Left colon (tissue), 2 donors: Measurements from ENCODE around the gene TP63. TPM values are rescaled to one million over a fixed set of nuclear protein-coding genes. Genes with fewer than 3 reads are reported as not detected.

Source experiments
- ATAC-seq: fragments of 200-7000 bp; cut with Tn5 transposase; one replicate; pipeline ENCODE4 v1.9.1; 2020; ENCODE audit warnings: mild to moderate bottlenecking, moderate library complexity
- DNase-seq, 2 donors: peaks; one replicate each; pipeline ENCODE4 v3.0.0-alpha.2; 2020
- intact Hi-C, 2 donors: fragments of 100-400 bp; cut with DNase I in 1 of 2; cut with micrococcal nuclease in 1 of 2; formaldehyde crosslinking; loops; one replicate each; pipeline versions ENCODE4 v1.11.2 to v1.14.0; 2022; cut with DNase I, micrococcal nuclease
- total RNA-seq, 2 donors: library from RNA; stranded (reverse); fragmentation: NEBNext Ultra II Directional; extraction: Animal tissue kit (Norgen Biotek cat#: 25700); gene quantifications; one replicate each; pipeline ENCODE4 v1.2.1, GENCODE V29; 2021
- donor health status: DM: no; HTN: no; CAD: no.
- donor health status: DM: yes; HTN: yes; CAD: no.

Gene TP63
- total RNA-seq, 2 donors from 2014 or later = 0.11 TPM; not detected in 1

DNA sequence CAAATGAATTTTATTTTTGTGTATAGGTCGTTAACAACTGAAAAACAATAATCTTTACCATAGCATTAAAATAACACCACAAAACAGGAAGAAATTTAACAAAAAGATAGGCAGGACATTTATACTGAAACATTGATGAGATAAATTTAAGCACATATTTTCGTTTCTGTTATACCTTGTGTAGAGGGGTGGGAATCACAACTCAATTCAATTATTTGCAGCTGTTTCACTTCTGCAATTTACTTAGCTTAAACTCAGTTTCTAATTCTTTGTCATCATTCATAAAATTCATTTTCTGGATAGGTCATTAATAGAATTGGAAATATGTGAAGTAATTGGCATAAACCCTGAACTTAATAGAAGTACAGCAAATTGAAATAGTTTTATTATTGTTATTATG is 42.3 kb downstream of the TP63 start:
- ATAC-seq (no peak), DNase-seq (no peak)
- intact Hi-C loops = no loop called here

DNA sequence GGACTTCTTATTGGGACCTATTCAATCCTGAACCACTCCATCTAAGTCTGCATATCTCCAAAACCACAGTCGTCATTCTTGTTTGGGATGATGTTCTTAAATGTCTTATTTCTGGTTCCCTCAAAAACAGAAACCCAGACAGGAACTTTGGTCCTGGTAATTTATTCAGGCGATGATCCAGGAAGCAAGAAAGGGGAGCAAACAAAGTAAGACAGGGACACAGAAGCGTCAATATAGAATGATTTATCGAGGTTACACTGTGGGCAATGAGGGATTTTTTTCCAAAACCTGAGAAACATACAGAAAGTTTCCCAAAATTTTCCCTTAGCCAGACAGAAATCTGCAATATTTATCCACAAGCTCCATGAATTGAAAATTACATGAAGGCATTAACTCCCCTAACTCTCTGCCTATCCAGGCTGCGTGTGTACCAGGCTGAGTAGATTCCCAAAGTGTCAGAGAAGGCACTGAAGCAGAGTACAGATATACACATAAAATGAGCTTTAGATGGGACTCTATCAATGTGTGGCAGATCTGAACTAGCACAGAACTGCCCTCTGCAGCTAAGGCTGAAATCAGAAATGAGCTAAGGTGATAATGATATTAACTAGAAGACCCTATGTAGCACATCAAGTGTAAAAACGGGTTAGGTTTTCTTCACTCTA is 43.2 kb downstream of the TP63 start:
- ATAC-seq = no peak

GRCh38 chr3:189677667-189678066 is 46.5 kb downstream of the TP63 start:
- DNase-seq = no peak
- ATAC-seq = no peak
- intact Hi-C loops = no loop called here

More for the DNA sequence above, 43.2 kb downstream of the TP63 start:
- no peak for DNase-seq
- intact Hi-C loops = no loop called here

DNA sequence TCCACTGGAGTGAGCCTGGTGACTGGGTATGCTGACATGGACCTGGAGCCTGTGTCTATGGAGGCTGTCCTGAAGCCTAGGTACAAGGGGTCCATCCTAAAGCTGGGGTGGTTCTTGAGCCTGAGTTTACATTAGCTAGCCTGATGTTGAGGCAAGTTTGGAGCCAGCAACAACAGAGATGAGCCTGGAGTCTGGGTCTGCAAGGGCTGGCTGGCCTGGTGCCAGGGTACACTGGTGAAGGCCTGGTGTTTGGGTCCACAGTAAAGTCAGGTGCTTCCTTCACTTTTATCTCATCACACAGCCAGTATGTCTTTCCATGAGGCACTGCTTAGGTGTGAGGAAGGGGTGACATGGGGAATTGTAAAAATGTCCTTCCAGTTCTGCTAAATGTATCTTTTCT is 49.5 kb downstream of the TP63 start:
- intact Hi-C loops = no loop called here
- no peak for ATAC-seq
- DNase-seq = no peak

- intact Hi-C loops = no loop called here
- no peak for ATAC-seq
Measured at GRCh38 chr3:189683546-189684255, 52.5 kb downstream of the TP63 start.

DNA sequence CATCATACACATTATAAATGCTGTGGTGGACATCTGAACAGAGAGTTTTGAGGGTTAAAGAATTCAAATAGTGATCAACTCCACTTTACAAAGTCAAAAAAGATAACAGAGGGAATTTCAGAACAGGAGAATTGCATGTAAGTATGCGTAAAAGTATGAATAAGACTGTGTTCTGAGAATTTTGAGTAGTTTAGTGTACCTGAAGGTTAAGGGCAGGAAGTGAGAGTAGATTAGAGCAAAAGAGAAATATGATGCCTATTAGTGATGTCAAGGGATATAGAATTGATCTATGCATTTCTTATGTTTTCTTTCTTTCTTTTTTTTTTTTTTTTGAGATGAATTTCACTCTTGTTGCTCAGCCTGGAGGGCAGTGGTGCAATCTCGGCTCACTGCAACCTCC is 53.1 kb downstream of the TP63 start:
- no peak for ATAC-seq
- intact Hi-C loops = no loop called here
- no peak for DNase-seq

More at GRCh38 chr3:189683546-189684255, 52.5 kb downstream of the TP63 start:
- DNase-seq = no peak

DNA sequence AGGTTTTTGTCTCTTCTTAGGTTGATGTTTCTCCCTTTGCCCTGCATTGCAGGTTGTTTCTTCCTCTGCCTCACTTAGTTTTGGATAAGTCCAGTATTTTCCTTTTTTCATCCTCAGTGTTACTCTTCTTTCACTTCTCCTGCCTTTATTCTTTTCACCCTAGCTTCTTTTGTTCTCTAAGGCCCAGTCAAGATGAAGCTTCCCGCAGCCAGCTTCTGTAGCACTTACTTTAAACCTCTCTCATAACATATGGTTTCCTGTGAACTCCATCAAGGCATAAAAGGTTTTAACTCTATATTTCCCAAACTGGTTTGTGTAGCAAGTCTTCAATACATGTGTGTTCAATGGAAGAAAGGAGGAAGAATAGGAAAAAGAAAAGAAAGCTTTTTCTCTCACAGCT is 54.1 kb downstream of the TP63 start:
- ATAC-seq = no peak
- intact Hi-C loops = no loop called here
- DNase-seq = no peak

DNA sequence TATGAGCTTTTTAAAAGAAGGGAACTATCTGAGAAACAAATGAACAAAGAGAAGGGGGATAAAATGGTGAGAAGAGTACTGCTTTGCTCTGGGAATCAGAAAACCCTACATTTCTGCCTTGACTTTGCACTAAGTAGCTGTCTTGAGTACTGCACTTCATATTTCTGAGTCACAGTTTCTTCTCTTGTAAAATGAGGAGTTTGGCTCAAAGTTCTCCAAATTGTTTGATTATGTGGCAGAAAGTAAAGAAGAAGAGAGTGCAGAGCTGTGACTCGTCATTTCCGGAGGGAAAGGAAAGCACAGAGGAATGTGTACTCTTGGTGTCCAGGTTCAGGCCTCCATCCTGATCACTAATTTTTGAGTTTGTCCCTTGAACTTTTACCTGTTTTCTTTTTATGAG is 54.7 kb downstream of the TP63 start:
- no peak for DNase-seq
- ATAC-seq = no peak
- intact Hi-C loops = no loop called here

DNA sequence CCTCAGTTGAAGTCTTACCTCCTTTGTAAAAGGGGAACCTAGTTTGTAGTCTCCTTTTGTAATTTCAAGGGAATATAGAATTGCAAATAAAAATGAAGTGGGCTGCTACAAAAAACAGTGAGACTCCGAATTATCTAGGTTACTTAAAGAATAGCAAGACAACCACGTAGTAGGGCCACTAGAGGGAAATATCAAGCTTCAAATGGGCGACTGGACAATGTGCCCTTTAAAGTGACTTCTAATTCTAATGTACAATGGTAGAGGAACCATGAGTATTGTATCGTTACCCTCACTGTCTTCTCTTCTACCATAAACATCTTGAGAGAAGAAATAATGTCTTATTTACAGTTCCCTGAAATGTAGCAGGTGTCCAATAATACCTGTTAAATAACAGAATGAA is 56.3 kb downstream of the TP63 start:
- ATAC-seq (no peak), DNase-seq (no peak)
- intact Hi-C loops = no loop called here

DNA sequence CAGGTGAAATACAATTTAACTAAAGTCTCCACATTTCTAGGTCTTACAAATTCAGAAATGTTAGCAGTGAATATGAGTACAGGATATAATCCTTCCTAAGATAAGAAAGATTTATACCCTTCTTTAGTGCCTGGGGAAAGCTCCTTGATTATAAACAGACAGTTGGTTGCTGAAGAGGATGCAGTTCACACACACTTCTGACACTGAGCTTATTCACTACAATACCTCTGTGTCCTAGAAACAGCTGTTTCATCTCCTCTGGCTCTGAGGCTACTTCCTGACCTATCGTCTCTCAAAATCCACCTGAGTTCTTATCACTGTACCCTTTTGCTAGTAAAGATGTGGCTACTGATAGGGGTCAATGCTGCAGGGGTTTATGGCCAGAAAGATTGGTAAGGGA is 57.1 kb downstream of the TP63 start:
- no peak for ATAC-seq
- no peak for DNase-seq
- intact Hi-C loops = no loop called here

DNA sequence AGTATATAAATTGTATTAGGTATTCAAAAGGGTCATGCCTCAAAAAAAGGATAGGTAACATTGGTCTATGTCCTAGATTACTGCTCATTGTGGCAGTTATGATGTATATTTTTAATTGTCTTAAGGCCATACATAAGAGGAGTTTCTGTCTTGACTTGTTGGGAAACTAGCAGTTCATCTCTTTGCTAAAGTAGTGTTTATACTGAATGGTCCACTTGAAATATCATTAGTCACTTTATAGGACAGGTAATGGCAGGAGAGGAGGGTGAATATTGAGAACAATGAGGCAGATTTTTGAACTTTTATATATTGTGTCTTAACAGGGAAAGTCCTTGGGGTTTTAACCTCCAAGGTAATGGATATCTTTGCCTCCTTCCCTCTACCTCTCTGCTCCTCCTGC is 58.4 kb downstream of the TP63 start:
- ATAC-seq = no peak
- no peak for DNase-seq
- intact Hi-C loops = no loop called here

DNA sequence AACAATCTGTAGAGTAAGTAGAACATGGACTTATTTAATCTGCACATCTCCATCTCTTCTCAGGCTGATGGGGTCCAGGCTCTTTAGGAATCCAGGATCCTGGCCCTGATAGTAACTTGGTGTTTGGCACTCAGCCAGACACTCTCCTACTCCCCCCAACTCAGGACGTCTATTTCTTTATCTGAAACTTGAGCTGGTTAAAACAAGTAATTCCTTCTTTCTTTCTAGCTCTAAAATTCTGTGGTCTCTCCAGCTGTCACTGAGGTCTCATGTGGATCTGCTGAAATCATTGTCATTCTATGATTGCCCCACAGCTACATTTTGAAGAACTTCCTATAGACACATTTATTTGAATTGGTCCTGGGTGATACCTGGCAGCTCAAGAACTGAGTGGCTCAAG is 59.0 kb downstream of the TP63 start:
- DNase-seq (no peak), ATAC-seq (no peak)
- intact Hi-C loops = no loop called here

DNA sequence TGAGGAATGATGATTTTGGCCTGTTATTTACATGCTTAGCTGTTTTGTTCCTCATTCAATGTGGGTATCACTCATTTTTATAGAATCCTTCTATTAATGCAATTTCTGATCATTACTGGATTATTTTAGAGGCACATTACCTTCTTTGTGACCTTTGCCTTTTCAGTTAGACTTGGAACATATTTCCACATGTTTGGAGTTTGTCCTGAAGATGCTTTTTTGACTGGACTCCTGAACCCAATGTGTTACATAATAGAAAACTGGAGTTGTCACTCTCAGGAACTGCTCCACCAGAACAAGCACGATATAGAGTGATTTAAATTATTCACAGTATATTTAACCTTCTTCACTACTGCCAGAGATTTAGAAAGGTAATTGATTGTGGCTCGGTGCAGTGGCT is 59.5 kb downstream of the TP63 start:
- DNase-seq = no peak
- intact Hi-C loops = no loop called here
- ATAC-seq = no peak

DNA sequence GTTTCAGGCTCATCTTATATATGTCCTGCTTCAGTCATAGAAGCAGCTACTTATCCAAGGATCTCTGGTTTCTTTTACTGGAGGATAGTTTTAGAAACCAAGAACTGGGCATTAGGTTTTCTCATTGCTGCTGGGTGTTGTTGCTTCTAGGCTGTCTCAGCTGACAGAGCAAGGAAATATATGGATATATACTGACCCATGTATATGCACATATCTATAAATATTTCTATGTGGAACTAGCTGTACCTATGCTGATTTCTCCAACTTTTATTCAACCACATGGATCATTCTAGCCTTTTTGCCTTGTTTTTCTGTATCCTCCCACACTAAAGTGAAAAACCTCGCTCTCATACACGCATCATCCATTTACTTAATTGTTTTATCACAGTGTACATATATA is 64.2 kb downstream of the TP63 start:
- intact Hi-C loops = no loop called here
- DNase-seq = no peak
- no peak for ATAC-seq

GRCh38 chr3:189698811-189699210 is 67.6 kb downstream of the TP63 start:
- DNase-seq (no peak), ATAC-seq (no peak)
- intact Hi-C loops = no loop called here

DNA sequence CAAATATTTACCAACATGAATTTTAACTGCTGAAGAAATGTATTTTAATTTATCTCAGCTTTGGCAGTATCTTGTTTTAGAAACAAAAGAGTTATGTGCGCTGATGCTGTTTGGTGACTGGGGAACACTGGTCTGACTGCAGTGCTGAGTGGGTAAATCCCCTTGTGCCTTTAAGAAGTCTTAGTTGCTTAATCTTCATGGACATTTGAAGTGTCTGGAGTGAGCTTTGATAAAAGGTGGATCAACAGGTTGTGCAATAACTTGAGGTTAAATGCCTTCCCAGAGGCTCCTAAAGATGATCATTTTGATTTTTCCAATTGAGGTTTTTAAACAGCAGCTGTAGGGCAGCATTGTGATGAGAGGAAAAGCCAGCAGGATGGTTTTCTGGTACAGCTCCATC is 68.7 kb downstream of the TP63 start:
- intact Hi-C loops = no loop called here
- no peak for ATAC-seq

DNA sequence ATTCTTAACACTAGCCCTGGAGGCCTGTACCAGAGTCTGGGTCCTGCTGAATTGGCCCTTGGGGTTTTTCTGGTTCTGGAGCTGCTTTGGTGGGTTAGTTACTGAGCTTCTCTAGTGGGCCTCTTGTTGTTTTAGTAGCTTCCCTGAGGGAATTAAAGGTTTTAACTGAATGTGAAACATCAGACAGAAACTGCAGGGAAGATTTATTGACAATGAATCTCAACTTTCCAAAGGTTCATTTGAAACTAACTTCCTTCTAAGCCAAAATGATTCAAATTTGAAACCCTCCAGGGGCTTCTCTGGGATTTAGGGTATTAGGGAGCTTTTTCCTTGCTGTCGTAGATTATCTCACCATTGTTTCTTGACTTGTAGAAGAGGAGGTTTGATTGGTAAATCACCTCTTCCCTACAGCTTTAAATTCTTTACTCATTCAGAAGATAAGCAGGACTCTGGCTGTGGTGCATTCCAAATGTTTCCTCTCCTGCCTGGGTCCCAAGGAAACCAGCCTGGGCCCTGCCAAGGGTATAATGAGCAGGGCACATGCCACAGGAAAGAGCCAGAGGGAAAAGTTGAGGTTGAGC is 71.0 kb downstream of the TP63 start:
- ATAC-seq (no peak), DNase-seq (no peak)
- intact Hi-C loops = no loop called here

More for the DNA sequence above, 68.7 kb downstream of the TP63 start:
- DNase-seq = no peak

GRCh38 chr3:189703865-189704264 is 72.7 kb downstream of the TP63 start:
- ATAC-seq = no peak
- DNase-seq = no peak
- intact Hi-C loops = no loop called here

GRCh38 chr3:189708375-189708774 is 77.2 kb downstream of the TP63 start:
- intact Hi-C loops = no loop called here
- no peak for ATAC-seq
- no peak for DNase-seq

GRCh38 chr3:189710620-189711402 is 79.6 kb downstream of the TP63 start:
- intact Hi-C loops = no loop called here
- DNase-seq (peak; percentile 14 to 32), ATAC-seq (peak; percentile 17)
